ENCODE measurements around the gene ATF1. TPM values are rescaled to one million over a fixed set of nuclear protein-coding genes. Genes with fewer than 3 reads are reported as not detected.

Gene ATF1
- total RNA-seq, 5 donors from 2014 or later (not counting 1 experiment from before 2014, with no cell fraction given) = 33.2 to 42.8 (median 35.5) TPM

DNA sequence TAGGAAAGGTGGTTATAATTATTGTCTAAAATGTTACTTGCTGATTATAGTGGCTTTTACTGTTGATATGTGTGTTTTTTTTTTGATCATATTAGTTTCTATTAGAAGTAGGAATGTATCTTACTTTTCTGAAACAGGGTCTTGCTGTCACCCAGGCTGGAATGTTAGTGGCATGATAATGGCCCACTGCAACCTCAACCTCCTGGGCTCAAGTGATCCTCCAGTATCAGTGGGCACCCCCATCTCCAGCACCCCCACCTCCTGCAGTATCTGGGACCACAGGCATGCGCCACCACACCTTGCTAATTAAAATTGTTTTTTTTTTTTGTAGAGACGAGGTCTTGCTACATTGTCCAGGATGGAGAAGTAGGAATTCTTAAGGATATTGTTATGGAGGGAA lies 11.3 kb downstream of the ATF1 start:
- no peak overlapping the region for H3K27ac ChIP-seq (ENCODE audit: low read length)
- H3K4me3 ChIP-seq (ENCODE audit: control insufficient read depth in 1 of 2, extremely low read depth in 1 of 2, low read length in 1 of 2) = no peak overlapping the region
- WGBS (ENCODE audit: insufficient coverage) = no CpG with 5 or more reads among the region's 2 CpGs
- Mint-ChIP-seq H3K36me3 (peaks cover 28% of the 10 kb centered on the region), H3K4me3 (no peak overlapping the region), H3K27ac (no peak overlapping the region), H3K9me3 (no peaks in the 10 kb centered on the region), H3K4me1 (peaks cover 33 to 46% (median 40%) of the 10 kb centered on the region in 3 donors), H3K27me3 (no peaks in the 10 kb centered on the region)
- peaks cover 4 to 11% of the 10 kb centered on the region in 2 donors for H3K36me3 ChIP-seq (ENCODE audit: control insufficient read depth in 2 of 2, extremely low read depth in 1 of 2, insufficient read depth in 1 of 2, low read length in 1 of 2)
- CTCF ChIA-PET = interaction anchor here (0.7 to 2.4 kb wide), 2 partner anchors 10 to 12 kb away, joined by 3 to 15 read pairs; no protein-coding TSS in a partner anchor
- POLR2A ChIA-PET = interaction anchor here in 1 of 2 donors (0.6 kb wide), 1 partner anchor 207 kb away, joined by 3 read pairs; no protein-coding TSS in a partner anchor
- ATAC-seq (replicated peaks in 1 of 4) (no peak), DNase-seq (no peak)
- H3K4me1 ChIP-seq (ENCODE audit: control insufficient read depth in 1 of 2, extremely low read depth in 1 of 2, insufficient read depth in 2 of 2, low read length in 2 of 2) = peaks cover 0 to 7% of the 10 kb centered on the region in 2 experiments
- H3K27me3 ChIP-seq (replicated peaks in 1 of 2; ENCODE audit: control insufficient read depth in 2 of 2, extremely low read depth in 1 of 2, insufficient read depth in 2 of 2, low read length in 1 of 2) = no peaks in the 10 kb centered on the region
- no peaks in the 10 kb centered on the region for H3K9me3 ChIP-seq

DNA sequence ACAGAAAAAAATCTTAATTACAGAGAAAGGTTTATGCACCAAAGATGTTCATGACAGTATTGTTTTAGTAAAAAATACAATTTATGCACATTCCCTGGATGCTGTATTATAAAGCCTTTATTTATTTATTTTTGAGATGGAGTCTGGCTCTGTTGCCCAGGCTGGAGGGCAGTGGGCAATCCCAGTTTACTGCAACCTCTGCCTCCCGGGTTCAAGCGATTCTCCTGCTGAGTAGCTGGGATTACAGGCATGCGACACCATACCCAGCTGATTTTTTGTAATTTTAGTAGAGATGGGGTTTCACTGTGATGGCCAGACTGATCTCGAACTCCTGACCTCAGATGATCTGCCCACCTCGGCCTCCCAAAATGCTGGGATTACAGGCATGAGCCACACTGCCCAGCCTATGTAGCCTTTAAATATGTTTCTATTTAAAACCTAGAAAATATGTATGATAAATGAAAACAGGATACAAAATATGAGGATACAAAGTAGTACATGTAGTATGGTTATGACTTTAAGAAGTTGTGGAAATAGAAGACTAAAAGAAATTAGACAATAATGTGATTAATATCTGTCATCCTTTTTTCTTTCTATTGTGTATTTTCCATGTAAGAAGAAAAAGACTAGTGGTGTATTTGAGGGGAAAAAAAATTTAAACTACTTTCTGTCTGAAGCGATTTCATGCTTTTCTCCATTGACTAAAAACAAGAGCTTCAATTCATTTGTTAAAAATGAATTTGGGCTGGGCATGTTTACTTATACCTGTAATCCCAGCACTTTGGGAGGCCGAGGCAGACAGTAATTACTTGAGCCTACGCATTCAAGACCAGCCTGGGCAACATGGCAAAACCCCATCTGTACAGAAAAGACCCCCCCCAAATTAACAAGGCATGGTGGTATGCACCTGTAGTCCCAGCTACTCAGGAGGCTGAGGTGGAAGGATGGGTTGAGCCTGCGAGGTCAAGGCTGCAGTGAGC lies 13.1 kb downstream of the ATF1 start:
- Histone ChIP-seq H3K27ac (ENCODE audit: low read length) (no peak overlapping the region), H3K36me3 (ENCODE audit: control insufficient read depth in 2 of 2, extremely low read depth in 1 of 2, insufficient read depth in 1 of 2, low read length in 1 of 2) (peaks cover 1 to 3% of the 10 kb centered on the region in 2 donors), H3K27me3 (replicated peaks in 1 of 2; ENCODE audit: control insufficient read depth in 2 of 2, extremely low read depth in 1 of 2, insufficient read depth in 2 of 2, low read length in 1 of 2) (no peaks in the 10 kb centered on the region), H3K4me3 (ENCODE audit: control insufficient read depth in 1 of 2, extremely low read depth in 1 of 2, low read length in 1 of 2) (no peak overlapping the region), H3K4me1 (ENCODE audit: control insufficient read depth in 1 of 2, extremely low read depth in 1 of 2, insufficient read depth in 2 of 2, low read length in 2 of 2) (peaks cover 0 to 7% of the 10 kb centered on the region in 2 experiments), H3K9me3 (no peaks in the 10 kb centered on the region)
- H3K27ac Mint-ChIP-seq = no peak overlapping the region
- H3K4me3 Mint-ChIP-seq = no peak overlapping the region
- H3K4me1 Mint-ChIP-seq = peaks cover 33 to 42% (median 37%) of the 10 kb centered on the region in 3 donors
- H3K9me3 Mint-ChIP-seq = no peaks in the 10 kb centered on the region
- no peaks in the 10 kb centered on the region for H3K27me3 Mint-ChIP-seq
- CTCF ChIA-PET = interaction anchor here in 1 of 2 donors (2.1 kb wide), 1 partner anchor 12 kb away, joined by 6 read pairs; no protein-coding TSS in a partner anchor
- POLR2A ChIA-PET = interaction anchor here in 1 of 2 donors (0.5 kb wide), 1 partner anchor 13 kb away, joined by 3 read pairs; the partner anchor contains the start of gene ATF1
- WGBS (ENCODE audit: insufficient coverage) = 91% methylated on average over 4 of the region's 9 CpGs
- DNase-seq (no peak), ATAC-seq (replicated peaks in 1 of 4) (no peak)
- H3K36me3 Mint-ChIP-seq = peaks cover 19% of the 10 kb centered on the region

DNA sequence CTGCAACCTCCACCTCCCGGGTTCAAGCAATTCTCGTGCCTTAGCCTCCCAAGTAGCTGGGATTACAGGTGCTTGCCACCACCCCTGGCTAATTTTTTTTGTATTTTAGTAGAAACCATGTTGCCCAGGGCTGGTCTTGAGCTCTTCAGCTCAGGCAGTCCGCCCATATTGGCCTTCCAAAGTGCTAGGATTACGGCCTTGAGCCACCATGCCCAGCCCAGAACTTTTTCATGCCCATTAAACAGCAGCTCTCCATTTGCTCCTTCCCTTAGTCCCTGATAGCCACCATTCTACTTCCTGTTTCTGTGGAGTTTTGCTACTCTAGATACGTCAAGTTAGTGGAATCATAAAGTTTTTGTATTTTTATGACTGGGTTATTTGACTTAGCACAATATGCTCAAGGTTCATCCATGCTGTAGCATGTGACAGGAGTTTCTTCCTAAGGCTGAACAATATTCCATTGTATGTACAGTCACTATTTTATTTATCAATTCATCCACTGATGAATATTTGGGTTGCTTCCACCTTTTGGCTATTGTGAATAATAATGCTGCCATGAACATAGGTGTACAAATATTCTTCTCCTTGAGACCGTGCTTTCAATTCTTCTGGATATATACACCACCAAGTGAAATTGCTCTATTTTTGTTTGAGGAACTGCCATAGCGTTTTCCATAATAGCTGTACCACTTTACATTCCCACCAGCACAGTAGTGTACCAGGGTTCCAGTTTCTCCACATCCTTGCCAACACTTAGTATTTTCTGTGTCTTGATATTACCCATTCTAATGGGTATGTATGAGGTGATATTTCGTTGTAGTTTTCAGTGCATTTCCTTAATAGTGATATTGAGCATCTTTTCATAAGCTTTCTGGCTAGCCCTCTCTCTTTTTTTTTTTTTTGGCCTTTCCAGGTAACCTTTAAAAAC lies 15.0 kb downstream of the ATF1 start:
- H3K9me3 Mint-ChIP-seq = no peaks in the 10 kb centered on the region
- no peak overlapping the region for H3K4me3 Mint-ChIP-seq
- H3K9me3 ChIP-seq = no peaks in the 10 kb centered on the region
- CTCF ChIA-PET = interaction anchor here in 1 of 2 donors (0.7 kb wide), 2 partner anchors 104 to 1200 kb away, joined by 3 to 4 read pairs; no protein-coding TSS in a partner anchor
- ATAC-seq (replicated peaks in 1 of 4) (no peak), DNase-seq (no peak)
- peaks cover 0 to 4% of the 10 kb centered on the region in 2 donors for H3K36me3 ChIP-seq (ENCODE audit: control insufficient read depth in 2 of 2, extremely low read depth in 1 of 2, insufficient read depth in 1 of 2, low read length in 1 of 2)
- no peak overlapping the region for H3K4me3 ChIP-seq (ENCODE audit: control insufficient read depth in 1 of 2, extremely low read depth in 1 of 2, low read length in 1 of 2)
- no peak overlapping the region for H3K27ac ChIP-seq (ENCODE audit: low read length)
- no peaks in the 10 kb centered on the region for H3K27me3 Mint-ChIP-seq
- no peaks in the 10 kb centered on the region for H3K27me3 ChIP-seq (replicated peaks in 1 of 2; ENCODE audit: control insufficient read depth in 2 of 2, extremely low read depth in 1 of 2, insufficient read depth in 2 of 2, low read length in 1 of 2)
- peaks cover 29 to 31% (median 29%) of the 10 kb centered on the region in 3 donors for H3K4me1 Mint-ChIP-seq
- 87% methylated on average over 3 of the region's 8 CpGs for WGBS (ENCODE audit: insufficient coverage)
- peaks cover 0 to 7% of the 10 kb centered on the region in 2 experiments for H3K4me1 ChIP-seq (ENCODE audit: control insufficient read depth in 1 of 2, extremely low read depth in 1 of 2, insufficient read depth in 2 of 2, low read length in 2 of 2)
- POLR2A ChIA-PET = no interaction called here
- H3K27ac Mint-ChIP-seq = no peak overlapping the region
- H3K36me3 Mint-ChIP-seq = peaks cover 6% of the 10 kb centered on the region

DNA sequence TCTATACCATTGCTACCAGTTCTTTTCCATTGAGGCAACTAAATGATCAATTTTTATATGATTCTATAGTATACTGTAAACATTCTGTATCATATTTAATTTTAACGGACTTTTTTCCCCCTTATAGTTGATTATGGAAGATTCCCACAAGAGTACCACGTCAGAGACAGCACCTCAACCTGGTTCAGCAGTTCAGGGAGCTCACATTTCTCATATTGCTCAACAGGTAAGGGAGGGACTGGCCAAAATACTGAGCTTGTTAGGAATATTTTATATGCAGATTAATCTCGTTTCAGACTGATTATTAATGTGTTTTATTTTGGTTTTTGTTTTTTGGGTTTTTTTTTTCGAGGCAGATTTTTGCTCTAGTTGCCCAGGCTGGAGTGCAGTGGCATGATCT lies 16.1 kb downstream of the ATF1 start:
- Histone ChIP-seq H3K36me3 (ENCODE audit: control insufficient read depth in 2 of 2, extremely low read depth in 1 of 2, insufficient read depth in 1 of 2, low read length in 1 of 2) (peaks cover 0 to 6% of the 10 kb centered on the region in 2 donors), H3K9me3 (no peaks in the 10 kb centered on the region), H3K4me1 (ENCODE audit: control insufficient read depth in 1 of 2, extremely low read depth in 1 of 2, insufficient read depth in 2 of 2, low read length in 2 of 2) (peaks cover 5 to 9% of the 10 kb centered on the region in 2 experiments), H3K27me3 (replicated peaks in 1 of 2; ENCODE audit: control insufficient read depth in 2 of 2, extremely low read depth in 1 of 2, insufficient read depth in 2 of 2, low read length in 1 of 2) (no peaks in the 10 kb centered on the region), H3K4me3 (ENCODE audit: control insufficient read depth in 1 of 2, extremely low read depth in 1 of 2, low read length in 1 of 2) (no peak overlapping the region), H3K27ac (ENCODE audit: low read length) (no peak overlapping the region)
- POLR2A ChIA-PET = no interaction called here
- peaks cover 12% of the 10 kb centered on the region for H3K36me3 Mint-ChIP-seq
- H3K4me1 Mint-ChIP-seq = peaks cover 33 to 35% (median 34%) of the 10 kb centered on the region in 3 donors
- H3K27ac Mint-ChIP-seq = no peak overlapping the region
- DNase-seq (no peak), ATAC-seq (replicated peaks in 1 of 4) (no peak)
- H3K27me3 Mint-ChIP-seq = no peaks in the 10 kb centered on the region
- H3K9me3 Mint-ChIP-seq = no peaks in the 10 kb centered on the region
- no peak overlapping the region for H3K4me3 Mint-ChIP-seq
- CTCF ChIA-PET = interaction anchor here in 1 of 2 donors (0.6 kb wide), 1 partner anchor 206 kb away, joined by 3 read pairs; no protein-coding TSS in a partner anchor
- WGBS (ENCODE audit: insufficient coverage) = 100% methylated on average over 1 of the region's 4 CpGs

DNA sequence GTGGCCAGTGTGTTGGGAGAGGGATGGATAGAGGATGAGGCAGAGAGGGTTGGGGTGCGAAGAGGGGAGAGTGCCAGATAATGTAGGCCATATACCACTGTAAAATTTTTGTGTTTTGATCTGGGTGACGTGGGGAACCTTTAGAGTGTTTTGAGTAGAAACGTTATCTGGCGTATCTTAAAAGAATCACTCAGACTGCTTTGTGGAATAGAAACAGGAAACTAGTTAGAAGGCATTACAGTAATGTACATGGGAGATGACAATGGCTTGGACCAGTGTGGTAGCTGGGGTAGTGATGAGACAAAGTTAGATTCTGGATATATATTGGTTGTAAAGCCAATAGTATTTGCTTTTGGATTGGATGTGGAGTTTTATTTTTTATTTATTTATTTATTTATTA lies 20.6 kb downstream of the ATF1 start:
- H3K27me3 Mint-ChIP-seq = no peaks in the 10 kb centered on the region
- H3K36me3 ChIP-seq (ENCODE audit: control insufficient read depth in 2 of 2, extremely low read depth in 1 of 2, insufficient read depth in 1 of 2, low read length in 1 of 2) = peaks cover 4 to 14% of the 10 kb centered on the region in 2 donors
- H3K9me3 ChIP-seq = no peaks in the 10 kb centered on the region
- ChIA-PET CTCF (no interaction called here), POLR2A (no interaction called here)
- WGBS (ENCODE audit: insufficient coverage) = 53% methylated on average over 4 of the region's 4 CpGs
- ATAC-seq (replicated peaks in 1 of 4) (peak in 2 of 4 experiments; percentile 58 to 67), DNase-seq (peak in 1 of 35 experiments; percentile 6)
- H3K4me3 Mint-ChIP-seq = no peak overlapping the region
- no peak overlapping the region for H3K4me3 ChIP-seq (ENCODE audit: control insufficient read depth in 1 of 2, extremely low read depth in 1 of 2, low read length in 1 of 2)
- H3K27me3 ChIP-seq (replicated peaks in 1 of 2; ENCODE audit: control insufficient read depth in 2 of 2, extremely low read depth in 1 of 2, insufficient read depth in 2 of 2, low read length in 1 of 2) = no peaks in the 10 kb centered on the region
- peaks cover 2 to 5% of the 10 kb centered on the region in 2 experiments for H3K4me1 ChIP-seq (ENCODE audit: control insufficient read depth in 1 of 2, extremely low read depth in 1 of 2, insufficient read depth in 2 of 2, low read length in 2 of 2)
- H3K9me3 Mint-ChIP-seq = peaks cover 0 to 4% (median 0%) of the 10 kb centered on the region in 3 donors
- H3K27ac ChIP-seq (ENCODE audit: low read length) = no peak overlapping the region
- H3K27ac Mint-ChIP-seq = no peak overlapping the region
- H3K36me3 Mint-ChIP-seq = peaks cover 45% of the 10 kb centered on the region
- H3K4me1 Mint-ChIP-seq = peaks cover 11 to 13% (median 11%) of the 10 kb centered on the region in 3 donors

All from T-cell (primary cell).